ENCODE measurements around the gene SLC12A9.
"Not testable (repeated sequence)": the region's sequence is repeated elsewhere in the genome, so short reads cannot be mapped to it uniquely, and the experiment has no call there.

The SLC12A9 gene

DNA sequence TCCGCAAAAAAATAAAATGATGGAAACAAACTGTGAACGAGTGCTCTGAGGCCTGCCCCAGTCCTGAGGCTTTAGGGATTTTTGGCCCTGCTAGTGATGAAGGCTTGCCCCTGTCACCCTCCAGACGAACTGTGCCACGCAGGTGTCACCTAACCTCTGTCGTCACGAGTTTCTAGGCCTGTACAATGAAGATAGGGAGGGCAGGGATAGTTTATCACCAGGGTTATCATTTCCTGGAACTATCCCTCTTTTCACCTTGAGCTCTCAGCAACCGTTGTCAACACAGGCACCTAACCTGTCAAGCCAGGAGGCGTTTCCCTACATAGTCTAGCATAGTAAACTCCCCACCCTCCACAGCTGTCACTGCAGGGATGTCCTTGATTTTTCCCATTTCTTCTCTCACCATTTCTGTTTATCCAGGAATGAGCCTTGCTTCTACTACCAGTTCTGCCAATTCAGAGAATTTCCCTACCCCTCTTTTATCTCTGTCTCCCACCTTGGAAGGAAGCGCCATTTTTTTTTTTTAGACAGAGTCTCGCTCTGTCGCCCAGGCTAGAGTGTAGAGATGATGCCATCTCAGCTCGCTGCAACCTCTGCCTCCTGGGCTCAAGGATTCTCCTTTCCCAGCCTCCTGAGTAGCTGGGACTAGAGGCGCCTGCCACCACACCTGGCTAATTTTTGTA is 45.4 kb downstream of the SLC12A9 start:
- DNase-seq = no peak

DNA sequence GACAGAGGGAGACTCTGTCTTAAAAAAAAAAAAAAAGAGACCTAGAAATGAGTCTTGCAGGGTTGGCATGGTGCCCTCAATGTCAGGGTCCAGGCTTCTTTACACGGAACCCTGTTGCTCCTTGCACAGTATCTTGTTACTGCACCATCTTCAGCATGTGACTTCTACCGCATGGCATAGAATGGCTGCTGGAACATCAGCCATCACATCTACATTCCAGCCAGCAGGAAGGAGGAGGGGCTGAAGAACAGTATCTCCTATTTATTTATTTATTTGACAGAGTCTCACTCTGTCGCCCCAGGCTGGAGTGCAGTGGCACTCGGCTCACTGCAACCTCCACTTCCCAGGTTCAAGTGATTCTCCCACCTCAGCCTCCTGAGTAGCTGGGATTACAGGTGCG is 46.9 kb downstream of the SLC12A9 start:
- DNase-seq = no peak

DNA sequence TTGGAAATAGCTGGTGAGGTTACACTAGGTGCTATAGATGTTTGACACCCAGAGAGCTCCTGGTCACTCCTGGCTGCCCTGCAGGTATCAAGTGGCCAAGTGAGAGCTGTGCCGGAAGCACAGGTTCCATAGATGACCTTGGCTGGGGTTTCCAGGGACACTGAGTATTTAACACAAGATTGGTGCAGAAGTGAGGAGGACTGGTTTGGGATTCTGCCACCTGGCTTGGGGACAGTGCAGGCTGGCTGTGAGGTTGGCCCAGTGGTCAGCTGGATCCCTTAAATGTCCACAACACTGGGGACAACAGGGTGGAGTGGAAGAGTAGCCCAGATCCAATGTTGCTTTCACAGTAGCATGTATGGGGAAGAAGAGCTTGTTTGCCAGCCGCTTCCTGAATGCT is 48.5 kb downstream of the SLC12A9 start:
- DNase-seq = no peak

DNA sequence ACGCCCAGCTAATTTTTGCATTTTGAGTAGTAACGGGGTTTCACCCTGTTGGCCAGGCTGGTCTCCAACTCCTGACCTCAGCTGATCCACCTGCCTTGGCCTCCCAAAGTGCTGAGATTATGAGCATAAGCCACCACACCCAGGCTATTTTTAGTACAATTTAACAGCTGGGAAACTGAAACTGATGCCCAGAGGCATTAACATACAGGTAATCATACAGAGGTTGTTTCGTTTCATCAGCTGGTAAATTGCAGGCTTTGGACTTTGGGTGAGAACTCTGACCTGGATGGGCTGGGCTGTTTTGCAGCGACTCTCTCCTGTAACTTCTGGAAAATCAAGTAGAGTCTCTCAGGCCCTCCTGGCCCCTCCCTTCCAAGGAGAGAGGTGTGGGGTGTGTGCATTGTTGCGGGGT is 49.4 kb downstream of the SLC12A9 start:
- DNase-seq = no peak

DNA sequence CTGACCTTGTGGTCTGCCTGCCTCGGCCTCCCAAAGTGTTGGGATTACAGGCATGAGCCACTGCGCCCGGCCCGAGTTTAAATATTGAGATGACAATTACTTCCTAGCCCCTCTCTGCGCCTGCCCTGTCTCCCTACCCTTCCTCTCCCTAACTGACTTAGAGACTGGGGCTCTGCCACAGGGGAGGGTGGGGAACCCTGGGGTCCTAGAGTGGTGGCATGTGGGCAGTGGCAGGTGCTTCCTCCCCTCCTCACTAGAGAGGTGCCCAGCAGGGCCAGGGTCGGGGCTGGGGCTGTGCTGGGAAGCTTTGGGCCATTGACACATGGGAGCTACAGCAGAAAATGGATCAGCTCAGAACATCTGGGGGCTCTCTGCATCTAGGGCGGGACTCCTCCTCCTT is 50.1 kb downstream of the SLC12A9 start:
- no peak for DNase-seq

DNA sequence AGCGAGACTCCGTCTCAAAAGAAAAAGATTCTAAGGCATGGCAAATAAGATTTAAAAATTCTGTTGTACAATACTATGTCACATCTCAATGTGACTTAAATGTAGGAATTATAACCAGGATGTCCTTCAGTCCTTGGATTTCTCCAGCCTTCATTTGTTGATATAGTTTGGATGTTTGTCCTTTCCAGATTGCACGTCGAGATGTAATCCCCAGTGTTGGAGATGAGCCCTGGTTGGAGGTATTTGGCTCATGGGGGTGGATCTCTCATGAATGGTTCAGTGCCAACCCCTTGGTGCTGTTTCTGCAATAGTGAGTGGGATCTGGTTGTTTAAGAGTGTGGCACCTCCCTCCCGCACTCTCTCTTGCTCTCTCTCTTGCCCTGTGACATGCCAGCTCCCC is 56.0 kb downstream of the SLC12A9 start:
- DNase-seq = no peak

DNA sequence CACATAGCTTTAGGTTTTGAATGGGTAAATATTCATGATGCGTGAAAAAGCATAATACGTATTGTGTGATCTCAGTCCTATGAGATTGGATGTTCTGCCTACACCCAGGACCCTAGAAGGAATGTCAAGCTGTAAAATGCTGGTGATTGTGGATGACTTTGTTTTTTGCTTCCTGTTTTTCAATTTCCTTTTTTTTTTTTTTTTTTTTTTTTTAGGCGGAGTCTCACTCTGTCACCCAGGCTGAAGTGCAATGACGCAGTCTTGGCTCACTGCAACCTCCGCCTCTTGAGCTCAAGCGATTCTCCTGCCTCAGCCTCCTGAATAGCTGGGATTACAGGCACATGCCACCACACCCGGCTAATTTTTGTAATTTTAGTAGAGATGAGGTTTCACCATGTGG is 57.9 kb downstream of the SLC12A9 start:
- DNase-seq = not testable (repeated sequence)

DNA sequence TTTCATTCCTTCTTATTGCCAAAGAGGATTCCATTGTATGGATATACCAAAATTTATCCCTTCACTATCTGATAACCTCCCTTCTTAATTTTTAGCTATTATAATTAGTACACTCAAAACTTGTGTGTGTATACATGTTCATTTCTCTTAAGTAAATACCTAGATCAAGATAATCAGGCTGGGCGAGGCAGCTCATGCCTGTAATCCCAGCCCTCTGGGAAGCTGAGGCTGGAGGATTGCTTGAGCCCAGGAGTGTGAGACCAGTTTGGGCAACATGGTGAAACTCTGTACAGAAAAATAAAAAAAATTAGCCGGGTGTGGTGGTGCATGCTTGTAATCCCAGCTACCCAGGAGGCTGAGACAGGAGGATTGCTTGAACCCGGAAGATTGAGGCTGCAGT is 59.0 kb downstream of the SLC12A9 start:
- no peak for DNase-seq

DNA sequence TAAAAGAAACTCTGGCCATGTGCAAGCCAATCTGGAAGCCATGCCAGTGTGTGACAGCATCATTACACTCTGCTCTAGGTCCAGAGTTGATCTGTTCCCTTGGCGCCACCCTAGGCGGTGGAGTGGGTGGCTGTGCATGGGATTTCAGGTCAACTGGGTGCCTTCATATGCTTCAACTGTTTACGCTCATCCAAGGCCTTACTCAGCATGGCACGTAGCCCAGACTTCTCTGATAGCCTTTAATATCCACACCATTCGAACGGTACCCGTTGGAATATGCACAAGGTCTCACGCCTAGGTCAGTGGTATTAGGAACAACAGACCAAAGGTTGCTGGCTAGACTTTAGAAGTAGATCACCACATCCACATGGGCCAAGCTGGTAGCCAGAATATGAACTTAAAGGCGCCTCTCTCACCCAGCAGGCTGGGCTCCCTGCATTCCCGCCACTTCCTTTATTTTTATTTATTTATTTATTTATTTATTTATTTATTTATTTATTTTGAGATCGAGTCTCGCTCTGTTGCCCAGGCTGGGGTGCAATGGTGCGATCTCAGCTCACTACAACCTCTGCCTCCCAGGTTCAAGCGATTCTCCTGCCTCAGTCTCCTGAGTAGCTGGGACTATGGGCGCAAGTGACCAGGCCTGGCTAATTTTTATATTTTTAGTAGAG is 61.8 kb downstream of the SLC12A9 start:
- no peak for DNase-seq

DNA sequence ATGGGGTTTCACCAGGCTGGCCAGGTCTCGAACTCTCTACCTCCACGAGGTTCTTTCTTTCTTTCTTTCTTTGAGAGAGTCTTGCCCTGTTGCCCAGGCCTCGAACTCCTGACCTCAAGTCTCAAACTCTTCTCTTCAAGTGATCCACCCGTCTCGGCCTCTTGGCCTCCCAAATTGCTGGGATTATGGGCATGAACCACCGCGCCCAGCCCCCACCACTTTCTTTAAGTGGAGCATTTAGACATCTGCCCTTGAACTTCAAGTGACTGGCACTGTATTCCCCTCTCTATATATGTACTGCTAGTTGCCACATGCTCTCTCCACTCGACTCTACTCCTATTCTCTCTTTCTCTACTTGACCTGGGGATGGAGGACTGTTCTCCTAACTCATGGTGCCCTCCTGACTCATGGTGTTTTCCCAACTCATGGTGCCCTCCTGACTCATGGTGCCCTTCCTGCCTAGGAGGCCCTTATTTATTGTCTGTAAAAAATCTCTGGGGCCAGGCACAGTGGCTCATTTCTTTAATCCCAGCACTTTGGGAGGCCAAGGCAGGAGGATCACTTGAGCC is 62.5 kb downstream of the SLC12A9 start:
- no peak for DNase-seq

All from stimulated activated naive CD4-positive, alpha-beta T cell treated with Interleukin-2 at 50 U/mL for 16 hours (primary cell).